PC-9 (cell line): ENCODE measurements around the gene LRSAM1. TPM values are rescaled to one million over a fixed set of nuclear protein-coding genes. Genes with fewer than 3 reads are reported as not detected.

Experiments used
- BruUV-seq: library from RNA; stranded (reverse); fragments of 400-500 nt; replicated peaks from 2 replicates; lab custom pipeline; 2021; lab: Mats Ljungman, UMichigan
- CTCF ChIA-PET: fragments of 300-600 bp; sonication (Branson Sonifier 250); formaldehyde crosslinking; loops from one replicate; lab custom pipeline; 2022; ENCODE audit warnings: antibody characterized with exemption; lab: Charles Lee
- POLR2A ChIA-PET: fragments of 300-600 bp; sonication (Branson Sonifier 250); formaldehyde crosslinking; loops from one replicate; lab custom pipeline; 2022; ENCODE audit warnings: antibody characterized with exemption; ENCODE audit not compliant: unreplicated experiment; lab: Charles Lee
- DNase-seq, 2 experiments: peaks; one replicate each; pipeline versions ENCODE4 v3.0.0 to v3.0.0-alpha.2; 2015 to 2022; ENCODE audit warnings: mixed read lengths in 1 of 2
- H2AFZ ChIP-seq: fragments of 200-600 bp; sonication (generic); 2 replicates; pipeline ENCODE4 v1.8.1; 2017; ENCODE audit warnings: antibody characterized with exemption
- H3F3A ChIP-seq: fragments of 200-600 bp; sonication (generic); 2 replicates; pipeline ENCODE4 v1.8.1; 2017; ENCODE audit warnings: antibody characterized with exemption, mild to moderate bottlenecking, low read depth; ENCODE audit not compliant: insufficient read depth
- H3K27ac ChIP-seq: fragments of 200-600 bp; sonication (generic); 2 replicates; pipeline ENCODE4 v1.6.1; 2016; ENCODE audit warnings: mixed run types
- H3K27me3 ChIP-seq: fragments of 200-600 bp; sonication (generic); 2 replicates; pipeline ENCODE4 v1.6.1; 2016; ENCODE audit warnings: low read depth, mixed run types; ENCODE audit not compliant: insufficient read depth
- H3K36me3 ChIP-seq: fragments of 200-600 bp; sonication (generic); 2 replicates; pipeline ENCODE4 v1.6.1; 2016; ENCODE audit warnings: low read depth, mixed run types
- H3K4me1 ChIP-seq: fragments of 200-600 bp; sonication (generic); replicated peaks from 2 replicates; pipeline ENCODE4 v1.6.1; 2016; ENCODE audit warnings: mixed run types; ENCODE audit not compliant: insufficient read depth
- H3K4me2 ChIP-seq: fragments of 200-600 bp; sonication (generic); 2 replicates; pipeline ENCODE4 v1.6.1; 2017; ENCODE audit warnings: mixed run types
- H3K4me3 ChIP-seq: fragments of 200-600 bp; sonication (generic); 2 replicates; pipeline ENCODE4 v1.6.1; 2016; ENCODE audit warnings: mixed run types
- H3K79me2 ChIP-seq: fragments of 200-600 bp; sonication (generic); 2 replicates; pipeline ENCODE4 v1.6.1; 2017; ENCODE audit warnings: low read depth, mixed run types
- H3K9me2 ChIP-seq: fragments of 200-600 bp; sonication (generic); 2 replicates; pipeline ENCODE4 v1.8.1; 2017; ENCODE audit warnings: mild to moderate bottlenecking; ENCODE audit not compliant: insufficient read depth
- H3K9me3 ChIP-seq: fragments of 200-600 bp; sonication (generic); 2 replicates; pipeline ENCODE4 v1.8.1; 2016; ENCODE audit warnings: low read depth; ENCODE audit not compliant: insufficient read depth
- H4K20me1 ChIP-seq: fragments of 200-600 bp; sonication (generic); 2 replicates; pipeline ENCODE4 v1.8.1; 2017; ENCODE audit not compliant: insufficient read depth
- CTCF ChIP-seq: fragments of 200-600 bp; sonication (generic); conservative IDR thresholded peaks from 2 replicates; pipeline ENCODE4 v1.6.1; 2017; ENCODE audit warnings: mixed run types, antibody characterized with exemption, mild to moderate bottlenecking, moderate library complexity
- EZH2 ChIP-seq: fragments of 200-600 bp; sonication (generic); IDR thresholded peaks from 2 replicates; pipeline ENCODE4 v1.8.0; 2017; ENCODE audit warnings: antibody characterized with exemption, low read depth
- intact Hi-C: fragments of 100-400 bp; cut with micrococcal nuclease; formaldehyde crosslinking; loops from one replicate; pipeline ENCODE4 v1.10.0; 2022; ENCODE audit not compliant: unreplicated experiment
- total RNA-seq: library from RNA; stranded (reverse); gene quantifications from 2 replicates; pipeline ENCODE4 v1.2.3, GENCODE V29; 2021

LRSAM1 gene
- total RNA-seq, 1 experiment from 2014 or later: 44.0 TPM

- Histone ChIP-seq H3K9me3 (no peaks in the 10 kb centered on the region), H3K4me3 (no peak overlapping the region), H3K4me2 (no peak overlapping the region), H3K27ac (no peak overlapping the region), H3K4me1 (peaks cover 46% of the 10 kb centered on the region), H4K20me1 (peaks cover 47% of the 10 kb centered on the region), H3K36me3 (no peaks in the 10 kb centered on the region), H3K79me2 (peaks cover 93% of the 10 kb centered on the region), H3K9me2 (no peaks in the 10 kb centered on the region), H3F3A (peaks cover 50% of the 10 kb centered on the region), H3K27me3 (no peaks in the 10 kb centered on the region), H2AFZ (no peak overlapping the region)
- no peak for TF ChIP-seq CTCF
- BruUV-seq: no TSS peak
- intact Hi-C loops: no loop called here
- POLR2A ChIA-PET: no interaction called here
- CTCF ChIA-PET: no interaction called here
- no peak for DNase-seq
These were observed 97.9 kb downstream of the LRSAM1 start for GRCh38 chr9:127549218-127549617.

GRCh38 chr9:127549751-127550150, 98.4 kb downstream of the LRSAM1 start:
- H3K4me3 ChIP-seq: no peak overlapping the region
- H3F3A ChIP-seq: peaks cover 46% of the 10 kb centered on the region
- TF ChIP-seq CTCF: no peak
- H3K36me3 ChIP-seq: 0 out of 2 replicates have a peak, but pooled peaks cover under 1% of the 10 kb centered on the region
- ChIA-PET CTCF (interaction anchor here (0.6 kb wide), 1 partner anchor 86 kb away, joined by 3 read pairs; no protein-coding TSS in a partner anchor), POLR2A (no interaction called here)
- H3K9me3 ChIP-seq: no peaks in the 10 kb centered on the region
- no peak overlapping the region for H3K27ac ChIP-seq
- peaks cover 47% of the 10 kb centered on the region for H4K20me1 ChIP-seq
- BruUV-seq: no TSS peak
- no peaks in the 10 kb centered on the region for H3K9me2 ChIP-seq
- H3K79me2 ChIP-seq: peaks cover 93% of the 10 kb centered on the region
- no peak overlapping the region for H3K4me2 ChIP-seq
- intact Hi-C loops: no loop called here
- H3K27me3 ChIP-seq: no peaks in the 10 kb centered on the region
- peaks cover 46% of the 10 kb centered on the region for H3K4me1 ChIP-seq
- no peak overlapping the region for H2AFZ ChIP-seq
- DNase-seq: no peak

GRCh38 chr9:127550282-127550681, 99.0 kb downstream of the LRSAM1 start:
- H3K9me3 ChIP-seq: no peaks in the 10 kb centered on the region
- peaks cover 45% of the 10 kb centered on the region; the same call in 1 of the 2 replicates for H3F3A ChIP-seq
- H4K20me1 ChIP-seq: peaks cover 45% of the 10 kb centered on the region
- no peak for DNase-seq
- CTCF ChIA-PET: interaction anchor here (0.6 kb wide), 1 partner anchor 85 kb away, joined by 3 read pairs; no protein-coding TSS in a partner anchor
- TF ChIP-seq EZH2 (no peak), CTCF (no peak)
- peaks cover 4% of the 10 kb centered on the region; the same call in 1 of the 2 replicates for H3K36me3 ChIP-seq
- no peak overlapping the region for H3K4me3 ChIP-seq
- H3K79me2 ChIP-seq: peaks cover 93% of the 10 kb centered on the region
- no peaks in the 10 kb centered on the region for H3K27me3 ChIP-seq
- POLR2A ChIA-PET: no interaction called here
- H3K4me1 ChIP-seq: peaks cover 46% of the 10 kb centered on the region
- BruUV-seq: no TSS peak
- no peak overlapping the region for H2AFZ ChIP-seq
- H3K4me2 ChIP-seq: no peak overlapping the region
- H3K27ac ChIP-seq: no peak overlapping the region
- no peaks in the 10 kb centered on the region for H3K9me2 ChIP-seq
- intact Hi-C loops: no loop called here
